LNCAP (cell line): ENCODE measurements around the gene CEP112.

Source experiments
- TF ChIP-seq, protein P1 (sequence below): fragments of 450-650 bp; IDR thresholded peaks from 2 replicates; pipeline ENCODE4 v1.5.1; 2017; ENCODE audit warnings: mild to moderate bottlenecking

CEP112 gene

GRCh38 chr17:66220079-66220835 lies 28.3 kb upstream of the CEP112 start:
- TF ChIP-seq, protein P1, sequence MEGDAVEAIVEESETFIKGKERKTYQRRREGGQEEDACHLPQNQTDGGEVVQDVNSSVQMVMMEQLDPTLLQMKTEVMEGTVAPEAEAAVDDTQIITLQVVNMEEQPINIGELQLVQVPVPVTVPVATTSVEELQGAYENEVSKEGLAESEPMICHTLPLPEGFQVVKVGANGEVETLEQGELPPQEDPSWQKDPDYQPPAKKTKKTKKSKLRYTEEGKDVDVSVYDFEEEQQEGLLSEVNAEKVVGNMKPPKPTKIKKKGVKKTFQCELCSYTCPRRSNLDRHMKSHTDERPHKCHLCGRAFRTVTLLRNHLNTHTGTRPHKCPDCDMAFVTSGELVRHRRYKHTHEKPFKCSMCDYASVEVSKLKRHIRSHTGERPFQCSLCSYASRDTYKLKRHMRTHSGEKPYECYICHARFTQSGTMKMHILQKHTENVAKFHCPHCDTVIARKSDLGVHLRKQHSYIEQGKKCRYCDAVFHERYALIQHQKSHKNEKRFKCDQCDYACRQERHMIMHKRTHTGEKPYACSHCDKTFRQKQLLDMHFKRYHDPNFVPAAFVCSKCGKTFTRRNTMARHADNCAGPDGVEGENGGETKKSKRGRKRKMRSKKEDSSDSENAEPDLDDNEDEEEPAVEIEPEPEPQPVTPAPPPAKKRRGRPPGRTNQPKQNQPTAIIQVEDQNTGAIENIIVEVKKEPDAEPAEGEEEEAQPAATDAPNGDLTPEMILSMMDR: no peak

GRCh38 chr17:66215529-66215911 lies 23.6 kb upstream of the CEP112 start:
- TF ChIP-seq, protein P1: no peak

- TF ChIP-seq, protein P1: no peak
Measured at GRCh38 chr17:66214884-66215528, 23.1 kb upstream of the CEP112 start.

DNA sequence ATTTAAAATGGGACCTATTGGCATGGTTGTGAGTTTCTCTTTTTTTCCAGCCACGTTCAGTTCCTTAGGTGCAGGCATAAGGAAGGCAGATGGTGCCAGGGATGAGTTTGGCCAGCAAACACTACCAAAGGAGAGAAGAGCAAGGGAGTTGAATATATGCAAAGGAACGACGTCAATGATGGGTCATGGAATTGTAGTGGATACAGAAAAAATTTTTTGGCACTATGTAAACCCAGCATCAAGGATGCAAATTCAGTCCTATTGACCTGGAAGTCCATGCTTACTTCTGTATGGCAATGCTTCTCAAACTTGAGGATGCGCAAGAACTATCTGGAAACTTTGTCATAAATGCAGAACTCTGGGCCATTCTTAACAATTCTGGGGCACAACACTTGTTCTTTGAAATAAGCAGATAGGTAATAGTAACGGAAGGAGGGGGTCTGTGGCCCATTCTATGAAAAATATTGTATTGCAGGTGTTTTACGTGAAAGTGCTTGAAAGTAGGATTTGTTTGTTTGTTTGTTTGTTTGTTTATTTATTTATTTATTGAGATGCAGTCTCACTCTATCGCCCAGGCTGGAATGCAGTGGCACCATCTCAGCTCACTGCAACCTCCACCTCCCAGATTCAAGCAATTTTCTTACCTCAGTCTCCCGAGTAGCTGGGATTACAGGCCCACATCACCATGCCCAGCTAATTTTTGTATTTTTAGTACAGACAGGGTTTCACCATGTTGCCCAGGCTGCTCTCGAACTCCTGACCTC lies 19.3 kb upstream of the CEP112 start:
- TF ChIP-seq, protein P1: no peak

GRCh38 chr17:66210208-66210574 lies 18.3 kb upstream of the CEP112 start:
- TF ChIP-seq, protein P1: no peak

GRCh38 chr17:66207936-66208335 lies 16.0 kb upstream of the CEP112 start:
- TF ChIP-seq, protein P1: no peak

DNA sequence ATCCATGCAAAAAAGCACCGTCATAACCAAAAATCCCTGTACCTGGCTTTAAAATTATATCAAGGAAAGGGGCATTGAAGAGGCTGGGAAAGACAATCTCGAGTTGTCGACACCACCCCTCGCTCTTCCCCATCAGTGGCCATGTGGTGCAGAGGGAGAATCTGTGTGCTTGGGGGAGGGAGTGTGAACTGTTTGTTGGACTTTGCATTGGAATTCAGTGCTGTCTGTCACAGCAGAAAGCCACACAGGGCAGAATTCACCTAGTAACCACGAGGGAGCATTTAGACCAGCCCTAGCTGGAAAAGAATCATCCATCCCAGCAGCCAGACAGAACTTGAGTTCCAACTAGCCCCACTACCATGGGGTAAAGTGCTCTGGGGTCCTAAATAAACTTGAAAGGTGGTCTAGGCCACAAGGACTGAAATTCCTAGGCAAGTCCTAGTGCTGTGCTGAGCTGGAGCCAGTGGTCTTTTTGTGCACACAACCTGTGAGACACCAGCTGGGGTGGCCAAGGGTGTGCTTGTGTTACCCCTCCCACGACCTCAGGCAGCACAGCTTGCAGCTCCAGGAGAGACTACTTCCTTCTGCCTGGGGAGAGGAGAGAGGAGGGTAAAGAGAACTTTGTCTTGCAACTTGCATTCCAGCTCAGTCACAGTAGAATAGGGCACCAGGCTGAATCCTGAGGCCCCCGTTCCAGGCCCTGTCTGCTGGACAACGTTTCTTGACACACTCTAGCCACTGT lies 11.5 kb upstream of the CEP112 start:
- TF ChIP-seq, protein P1: no peak
